Heart left ventricle (tissue), 13 donors: Measurements from ENCODE around the gene FMO5.

Source experiments
- CTCF ChIP-seq, 12 donors: fragments of 200-600 bp; sonication (generic) in 4 of 12; IDR thresholded peaks; one replicate each; pipeline versions ENCODE4 v1.5.0 to v1.8.0; 2018 to 2022; ENCODE audit warnings: antibody characterized with exemption in 12 of 12, mild to moderate bottlenecking in 5 of 12
- POLR2A ChIP-seq, 2 donors: fragments of 450-650 bp; IDR thresholded peaks; one replicate each; pipeline ENCODE4 v1.6.1; 2017; ENCODE audit warnings: antibody characterized with exemption in 2 of 2, mild to moderate bottlenecking in 2 of 2, moderate library complexity in 2 of 2
- donor health status: ischemic (EF 13 %, LVEDD 7.1; RV severe dilation, severe dysfunction).
- donor health status: DM: no; HTN: yes; CAD: no.
- donor health status: DM: no; HTN: no; CAD: no.
- donor health status: ischemic (EF 25% LVEDD 6.9; RV normal size, moderate dysfunction).
- donor health status: ischemic (EF 25% LVEDD 5.7; RV mildly dilated, moderate dysfunction).
- donor health status: ischemic (EF 35%, LVEDD 5.7; RV mildly dilated, moderate dysfunction).
- donor health status: nonischemic (EF 11% LVEDD 7.7; RV severe dilation, severe dysfunction).
- donor health status: DM: yes; HTN: yes; CAD: no.
- donor health status: PGD.
- donor health status: ischemic (EF 29% LVEDD 5.4; RV normal size, mild dysfunction).
- donor health status: nonischemic (EF 23%, LVEDD 6.1; RV moderate dilation, normal function).

- no peak for TF ChIP-seq POLR2A (IDR thresholded peaks at IDR 0.05)
- TF ChIP-seq CTCF (IDR thresholded peaks at IDR 0.05): no peak
Measured at GRCh38 chr1:147245129-147245528, 20.0 kb upstream of the FMO5 start.
